ENCODE results near the gene P4HB.
A peak's percentile ranks its signal among the peaks of the same experiment; 100 is the strongest.
"Not testable (repeated sequence)": the region's sequence is repeated elsewhere in the genome, so short reads cannot be mapped to it uniquely, and the experiment has no call there.

P4HB gene

DNA sequence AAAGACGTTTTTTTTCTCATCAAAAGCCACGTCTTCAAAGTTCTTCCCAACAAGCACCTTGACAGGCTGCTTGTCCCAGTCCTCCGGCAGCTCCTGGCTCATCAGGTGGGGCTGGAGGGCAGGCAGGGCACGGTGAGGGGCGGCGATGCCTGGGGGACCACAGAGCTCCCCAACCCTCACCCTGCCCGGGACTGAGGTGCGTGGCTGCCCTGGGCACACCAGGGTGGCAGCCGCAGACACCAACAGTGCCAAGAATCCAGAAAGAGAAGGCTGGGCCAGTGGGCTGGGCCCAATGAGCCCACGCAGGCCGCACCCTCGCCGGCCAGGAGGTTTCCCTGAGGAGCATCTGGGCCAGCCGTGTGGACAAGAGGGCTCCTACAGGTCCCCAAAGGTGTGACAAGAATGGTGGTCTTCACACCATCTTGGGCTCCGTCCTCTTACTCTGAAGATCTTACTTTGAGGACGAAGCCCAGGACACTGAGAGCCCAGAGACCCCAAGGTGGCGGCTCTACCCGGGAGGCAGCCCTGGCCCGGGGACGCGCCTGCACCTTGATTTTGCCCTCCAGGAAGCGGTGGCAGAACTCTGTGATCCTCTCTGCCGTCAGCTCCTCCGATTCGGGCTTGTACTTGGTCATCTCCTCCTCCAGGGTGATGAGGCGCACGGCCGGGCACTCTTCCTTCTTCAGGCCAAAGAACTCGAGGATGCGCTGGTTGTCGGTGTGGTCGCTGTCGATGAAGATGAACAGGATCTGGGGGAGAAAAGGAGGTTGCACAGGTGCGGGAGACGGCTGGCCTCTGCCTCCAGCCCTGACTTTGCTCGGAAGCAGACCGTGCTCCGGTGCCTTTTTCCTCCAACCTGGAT lies 14.2 kb downstream of the P4HB start:
- no peak overlapping the region for H3K4me3 Mint-ChIP-seq
- no peaks in the 10 kb centered on the region for H3K4me1 Mint-ChIP-seq
- ATAC-seq: no peak
- H3K27me3 Mint-ChIP-seq: no peaks in the 10 kb centered on the region
- no peak overlapping the region for H3K27ac Mint-ChIP-seq
- no peaks in the 10 kb centered on the region for H3K9me3 Mint-ChIP-seq
- peaks cover 45% of the 10 kb centered on the region for H3K36me3 Mint-ChIP-seq

DNA sequence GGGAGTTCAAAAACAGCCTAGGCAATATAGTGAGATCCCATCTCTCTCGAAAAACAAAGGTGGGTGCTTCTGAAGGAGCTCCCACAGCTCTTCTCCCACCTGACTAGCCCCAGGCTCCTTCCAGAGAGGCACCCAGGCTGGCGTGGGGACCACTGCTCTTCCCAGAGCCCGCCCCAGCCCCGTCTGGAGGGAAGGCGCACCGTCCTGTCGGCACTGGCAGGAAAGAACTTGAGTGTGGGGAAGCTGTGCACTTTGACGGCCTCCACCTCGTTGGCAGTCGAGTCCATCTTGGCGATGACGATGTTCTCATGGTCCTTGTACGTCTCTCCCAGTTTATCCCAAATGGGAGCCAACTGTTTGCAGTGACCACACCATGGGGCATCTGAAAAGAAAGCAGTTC lies 15.0 kb downstream of the P4HB start:
- no peaks in the 10 kb centered on the region for H3K4me1 Mint-ChIP-seq
- ATAC-seq: no peak
- H3K27me3 Mint-ChIP-seq: no peaks in the 10 kb centered on the region
- no peak overlapping the region for H3K27ac Mint-ChIP-seq
- H3K4me3 Mint-ChIP-seq: no peak overlapping the region
- no peaks in the 10 kb centered on the region for H3K9me3 Mint-ChIP-seq
- H3K36me3 Mint-ChIP-seq: peaks cover 44% of the 10 kb centered on the region

DNA sequence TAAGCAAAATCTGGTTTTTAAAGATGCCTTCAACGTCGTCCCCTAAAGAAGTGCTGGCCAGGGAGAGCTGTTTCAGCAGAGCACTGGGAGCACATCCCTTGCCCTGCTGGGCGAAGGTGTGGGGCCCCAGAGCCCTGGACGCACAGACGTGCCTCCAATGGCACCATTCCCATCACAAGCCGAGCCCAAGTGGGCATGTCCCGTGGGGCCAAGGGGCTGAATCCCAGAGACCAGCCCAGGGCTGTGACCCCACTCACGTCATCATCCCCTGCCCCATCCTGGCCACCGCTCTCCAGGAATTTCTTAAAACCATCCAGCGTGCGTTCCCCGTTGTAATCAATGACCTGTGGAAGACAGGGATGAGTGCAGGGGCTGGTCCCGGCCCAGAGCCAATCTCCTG lies 15.4 kb downstream of the P4HB start:
- H3K27me3 Mint-ChIP-seq: no peaks in the 10 kb centered on the region
- peaks cover 44% of the 10 kb centered on the region for H3K36me3 Mint-ChIP-seq
- no peak overlapping the region for H3K27ac Mint-ChIP-seq
- ATAC-seq: no peak
- no peak overlapping the region for H3K4me3 Mint-ChIP-seq
- H3K4me1 Mint-ChIP-seq: no peaks in the 10 kb centered on the region
- H3K9me3 Mint-ChIP-seq: no peaks in the 10 kb centered on the region

DNA sequence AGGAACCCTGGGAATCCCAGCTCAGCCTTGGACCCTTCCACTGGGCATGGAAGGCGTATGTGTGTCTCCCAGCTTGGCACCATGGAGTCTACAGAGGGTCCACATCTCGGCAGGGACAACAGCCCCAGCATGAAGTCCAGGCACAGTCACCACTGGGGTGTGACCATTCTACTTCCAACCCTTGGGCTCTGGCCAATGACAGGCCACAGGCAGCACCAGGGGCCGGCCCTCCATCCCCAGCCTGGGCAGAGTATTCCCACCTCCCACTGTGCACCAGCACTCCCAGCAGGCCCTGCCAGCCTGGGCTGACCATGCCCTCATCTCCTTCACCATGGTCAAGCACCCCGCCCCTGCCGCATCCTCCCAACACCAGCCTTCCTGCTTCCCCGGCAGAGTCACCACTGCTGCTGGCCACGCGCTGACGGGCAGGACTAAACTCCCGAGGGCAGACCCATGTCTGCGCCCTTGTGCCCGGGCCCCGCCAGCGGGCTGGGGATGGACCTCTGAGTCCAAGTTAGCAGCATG lies 15.9 kb downstream of the P4HB start:
- Mint-ChIP-seq H3K4me1 (no peaks in the 10 kb centered on the region), H3K36me3 (peaks cover 44% of the 10 kb centered on the region), H3K4me3 (peak overlapping the region; percentile 5), H3K9me3 (no peaks in the 10 kb centered on the region), H3K27ac (no peak overlapping the region), H3K27me3 (no peaks in the 10 kb centered on the region)
- no peak for ATAC-seq

DNA sequence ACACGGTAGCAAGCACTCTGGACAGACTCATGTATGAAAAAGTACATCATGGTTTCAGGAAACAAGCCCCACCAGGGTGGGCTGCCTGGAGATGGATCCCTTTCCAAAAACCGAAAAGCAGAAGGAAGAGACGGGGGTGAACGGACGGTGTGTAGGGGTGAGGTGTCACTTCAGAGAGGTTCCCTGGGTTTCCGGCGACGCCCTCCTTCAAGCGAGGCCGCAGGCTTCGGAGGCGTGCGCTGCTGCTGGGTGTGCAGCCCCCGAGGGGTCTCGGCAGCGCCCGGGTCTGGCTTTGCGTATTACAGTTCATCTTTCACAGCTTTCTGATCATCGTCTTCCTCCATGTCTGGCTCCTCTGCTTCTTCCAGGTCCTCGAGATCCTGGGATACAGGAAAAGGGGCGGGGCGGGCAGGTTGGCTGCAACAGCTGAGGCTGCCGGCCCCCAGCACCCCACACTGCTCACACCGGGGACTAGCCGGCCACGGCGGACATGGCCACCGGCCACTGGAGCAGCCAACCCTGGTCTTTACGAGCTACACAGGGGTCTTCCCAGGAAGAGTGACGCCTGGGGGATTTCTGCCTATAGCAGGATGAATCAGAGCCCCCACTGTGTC lies 16.5 kb downstream of the P4HB start:
- Mint-ChIP-seq H3K27ac (no peak overlapping the region), H3K27me3 (no peaks in the 10 kb centered on the region), H3K36me3 (peaks cover 44% of the 10 kb centered on the region), H3K4me1 (no peaks in the 10 kb centered on the region), H3K4me3 (no peak overlapping the region), H3K9me3 (no peaks in the 10 kb centered on the region)
- no peak for ATAC-seq

DNA sequence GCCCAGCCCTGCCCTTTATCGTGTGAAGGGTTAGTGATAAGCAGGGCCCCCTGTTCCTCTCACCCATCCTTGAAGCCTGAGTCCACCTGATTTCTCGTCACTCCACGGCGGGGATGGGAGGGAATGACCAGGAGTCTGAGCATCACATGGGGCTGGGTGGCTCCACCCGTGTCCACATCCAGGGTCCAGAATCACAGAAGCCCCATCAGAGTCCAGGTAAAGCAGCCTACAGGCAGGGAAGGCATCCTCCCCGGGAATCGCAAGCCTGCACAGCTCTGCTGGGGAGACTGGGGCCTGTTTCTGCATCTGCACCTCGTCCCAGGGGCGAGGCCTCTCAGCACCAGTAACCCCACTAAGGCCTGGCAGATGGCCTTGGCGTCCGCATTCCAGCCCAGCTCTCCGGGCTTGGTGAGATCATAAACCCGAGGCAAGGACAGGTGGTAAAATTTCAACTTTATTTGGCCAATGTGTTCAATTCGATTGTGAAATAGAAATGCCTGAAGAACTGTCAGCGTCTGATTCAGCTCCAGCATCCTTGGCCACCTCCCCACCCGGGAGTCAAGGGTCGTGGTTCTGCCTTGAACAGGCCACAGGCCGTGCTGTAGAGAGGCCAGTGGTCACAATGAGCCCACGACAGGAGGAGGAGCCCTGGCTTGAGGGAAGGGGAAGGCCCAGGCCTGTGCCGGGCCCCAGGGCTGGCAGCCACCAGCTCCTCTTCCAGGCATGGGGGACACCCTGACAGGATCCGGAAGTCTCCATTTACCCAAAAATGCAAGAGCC lies 17.4 kb downstream of the P4HB start:
- Mint-ChIP-seq H3K27ac (no peak overlapping the region), H3K4me1 (no peaks in the 10 kb centered on the region), H3K27me3 (no peaks in the 10 kb centered on the region), H3K9me3 (no peaks in the 10 kb centered on the region), H3K36me3 (peaks cover 39% of the 10 kb centered on the region), H3K4me3 (no peak overlapping the region)
- no peak for ATAC-seq

DNA sequence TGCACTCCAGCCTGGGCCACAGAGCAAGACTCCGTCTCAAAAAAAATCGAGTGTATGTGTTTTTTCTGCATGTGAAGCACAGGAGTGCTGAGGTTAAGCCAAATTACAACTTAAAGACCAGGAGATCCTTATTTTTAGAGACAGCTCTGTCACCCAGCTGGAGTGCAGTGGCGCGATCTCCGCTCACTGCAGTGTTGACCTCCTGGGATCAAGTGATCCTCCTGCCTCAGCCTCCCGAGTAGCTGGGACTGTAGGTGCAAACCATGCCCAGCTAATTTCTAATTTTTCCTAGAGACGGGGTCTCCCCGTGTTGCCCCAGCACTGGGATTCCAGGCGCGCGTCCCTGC lies 18.0 kb downstream of the P4HB start:
- Mint-ChIP-seq H3K4me1 (no peaks in the 10 kb centered on the region), H3K36me3 (peaks cover 37% of the 10 kb centered on the region), H3K27me3 (no peaks in the 10 kb centered on the region), H3K4me3 (no peak overlapping the region), H3K27ac (no peak overlapping the region), H3K9me3 (no peaks in the 10 kb centered on the region)
- ATAC-seq: no peak

DNA sequence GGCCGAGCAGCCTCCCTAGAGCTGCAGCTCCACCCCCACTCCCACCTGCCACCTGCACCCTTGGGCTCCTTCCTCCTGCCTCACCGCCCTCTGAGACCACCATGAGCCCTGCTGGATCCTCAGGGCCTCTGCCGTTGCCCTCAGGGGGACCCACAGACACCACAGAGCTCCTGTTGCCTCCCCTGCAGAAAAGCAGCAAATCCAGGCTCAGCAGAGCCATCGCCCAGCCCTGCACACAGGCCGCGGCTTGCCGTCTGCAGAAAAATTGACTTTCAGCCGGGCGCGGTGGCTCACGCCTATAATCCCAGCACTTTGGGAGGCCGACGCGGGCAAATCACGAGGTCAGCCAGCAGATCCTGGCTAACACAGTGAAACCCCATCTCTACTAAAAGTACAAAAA lies 18.5 kb downstream of the P4HB start:
- no peak overlapping the region for H3K27ac Mint-ChIP-seq

DNA sequence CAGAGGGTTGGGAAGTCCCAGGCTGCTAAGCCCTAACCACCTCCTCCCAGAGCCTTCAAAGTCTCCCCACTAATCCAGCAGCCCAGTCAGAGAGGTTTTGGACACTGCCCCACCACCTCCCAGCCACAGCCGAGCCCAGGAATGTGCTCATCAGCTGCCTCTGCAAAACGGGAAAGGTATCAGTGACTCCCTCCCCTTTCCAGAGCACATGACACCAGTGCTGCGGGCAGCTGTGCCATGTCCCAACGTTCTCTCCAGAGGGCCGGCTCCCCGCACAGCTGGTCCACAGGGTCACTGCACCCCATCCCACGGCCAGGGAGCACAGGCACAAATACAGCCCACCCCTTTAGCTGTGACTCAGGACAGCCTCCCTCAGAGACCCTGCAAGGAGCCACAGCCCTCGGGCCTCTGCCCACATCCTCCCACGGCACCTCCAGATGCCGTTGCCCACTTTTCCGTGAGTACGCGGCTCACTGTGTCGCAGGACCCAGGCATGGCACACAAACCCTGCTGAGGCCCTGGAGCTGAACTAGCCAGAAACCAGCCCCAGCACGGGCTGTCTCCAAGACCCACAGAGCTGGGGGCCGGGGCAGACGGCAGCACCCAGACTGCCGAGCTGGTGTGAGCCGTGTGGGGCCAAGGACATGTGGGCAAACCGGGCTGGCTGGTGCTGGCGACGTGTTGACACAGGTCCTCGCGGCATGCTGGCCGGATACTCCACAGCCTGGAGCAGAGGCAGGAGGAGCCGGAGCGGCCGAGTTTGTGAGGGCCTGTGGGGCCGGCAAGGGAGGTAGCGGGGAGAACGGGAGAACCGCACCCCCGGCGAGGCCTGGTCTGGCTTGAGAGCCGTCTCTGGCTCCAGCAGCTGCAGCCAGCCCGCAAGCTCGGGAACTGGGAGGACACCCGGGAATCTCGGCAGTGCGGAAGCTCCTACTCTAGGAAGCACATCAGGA lies 19.2 kb downstream of the P4HB start:
- Mint-ChIP-seq H3K36me3 (peaks cover 32% of the 10 kb centered on the region), H3K4me3 (no peak overlapping the region), H3K4me1 (peaks cover 2% of the 10 kb centered on the region), H3K27me3 (no peaks in the 10 kb centered on the region), H3K27ac (no peak overlapping the region), H3K9me3 (no peaks in the 10 kb centered on the region)
- no peak for ATAC-seq

More for the DNA sequence above, 18.5 kb downstream of the P4HB start:
- Mint-ChIP-seq H3K36me3 (peaks cover 37% of the 10 kb centered on the region), H3K4me3 (no peak overlapping the region), H3K9me3 (no peaks in the 10 kb centered on the region), H3K27me3 (no peaks in the 10 kb centered on the region), H3K4me1 (no peaks in the 10 kb centered on the region)
- no peak for ATAC-seq

DNA sequence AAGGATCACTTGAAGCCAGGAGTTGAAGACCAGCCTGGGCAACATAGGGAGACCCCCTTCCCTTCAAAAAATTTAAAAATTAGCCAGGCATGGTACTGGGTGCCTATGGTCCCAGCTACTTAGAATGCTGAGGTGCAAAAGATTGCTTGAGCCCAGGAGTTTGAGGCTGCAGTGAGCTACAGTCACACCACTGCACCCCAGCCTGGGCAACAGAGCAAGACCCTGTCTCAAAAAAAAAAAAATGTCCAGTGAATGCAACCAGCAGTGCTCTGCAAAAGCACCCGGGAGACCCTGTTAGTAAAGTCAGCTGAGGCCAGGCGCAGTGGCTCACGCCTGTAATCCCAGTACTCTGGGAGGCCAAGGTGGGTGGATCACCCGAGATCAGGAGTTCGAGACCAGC lies 20.3 kb downstream of the P4HB start:
- peaks cover 26% of the 10 kb centered on the region for H3K36me3 Mint-ChIP-seq
- not testable (repeated sequence) for H3K27me3 Mint-ChIP-seq, ATAC-seq, H3K4me1 Mint-ChIP-seq, H3K9me3 Mint-ChIP-seq, H3K4me3 Mint-ChIP-seq, H3K27ac Mint-ChIP-seq

DNA sequence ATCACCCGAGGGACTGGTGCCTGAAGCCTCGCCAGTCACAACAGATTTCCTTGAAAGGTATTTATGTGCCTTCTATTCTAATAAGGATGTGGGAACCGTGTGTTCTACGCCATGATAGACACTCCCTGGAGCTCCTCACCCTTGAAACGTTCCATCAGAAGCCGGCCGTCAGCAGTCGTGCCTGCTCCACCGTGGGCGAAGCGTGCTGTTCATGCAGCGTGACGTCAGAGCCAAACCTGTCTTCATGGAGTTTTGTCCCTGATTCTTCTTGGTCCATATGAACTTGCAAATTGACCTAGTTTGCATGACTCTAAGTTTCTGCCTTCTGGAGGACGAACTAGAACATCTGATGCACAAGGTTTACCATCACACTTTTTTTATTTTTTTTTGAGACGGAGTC lies 21.0 kb downstream of the P4HB start:
- no peak overlapping the region for H3K27ac Mint-ChIP-seq
- no peaks in the 10 kb centered on the region for H3K9me3 Mint-ChIP-seq
- ATAC-seq: no peak

DNA sequence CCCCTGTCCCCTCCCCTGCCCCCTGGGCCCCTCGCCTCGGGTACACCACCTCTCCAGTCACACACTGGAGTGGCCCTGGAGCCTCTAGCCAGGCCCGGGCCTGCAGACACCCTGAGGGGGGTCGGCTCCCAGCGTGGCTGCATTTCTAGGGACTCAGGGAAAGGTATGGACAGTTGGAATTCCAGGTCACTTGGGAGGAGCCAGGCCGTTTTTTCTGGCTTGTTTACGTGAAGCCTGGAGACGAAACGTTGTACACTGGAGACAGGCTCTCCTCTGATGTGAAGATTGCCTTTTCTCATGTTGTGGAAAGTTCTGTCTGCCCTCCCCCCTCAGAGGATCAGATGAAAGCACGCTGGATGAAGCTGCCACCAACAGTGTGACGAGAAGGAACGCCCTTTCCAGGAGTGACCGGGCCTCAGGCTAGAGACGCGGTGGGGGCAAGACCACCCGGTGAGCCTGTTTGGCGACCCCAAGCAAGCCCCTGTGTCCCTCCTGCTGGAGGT lies 21.5 kb downstream of the P4HB start:
- Mint-ChIP-seq H3K4me1 (peaks cover 9% of the 10 kb centered on the region), H3K27me3 (no peaks in the 10 kb centered on the region), H3K9me3 (no peaks in the 10 kb centered on the region), H3K36me3 (peaks cover 15% of the 10 kb centered on the region), H3K4me3 (no peak overlapping the region), H3K27ac (no peak overlapping the region)
- ATAC-seq: no peak

More for the DNA sequence above, 21.0 kb downstream of the P4HB start:
- Mint-ChIP-seq H3K4me1 (peaks cover 7% of the 10 kb centered on the region), H3K36me3 (peaks cover 19% of the 10 kb centered on the region), H3K4me3 (no peak overlapping the region), H3K27me3 (no peaks in the 10 kb centered on the region)

DNA sequence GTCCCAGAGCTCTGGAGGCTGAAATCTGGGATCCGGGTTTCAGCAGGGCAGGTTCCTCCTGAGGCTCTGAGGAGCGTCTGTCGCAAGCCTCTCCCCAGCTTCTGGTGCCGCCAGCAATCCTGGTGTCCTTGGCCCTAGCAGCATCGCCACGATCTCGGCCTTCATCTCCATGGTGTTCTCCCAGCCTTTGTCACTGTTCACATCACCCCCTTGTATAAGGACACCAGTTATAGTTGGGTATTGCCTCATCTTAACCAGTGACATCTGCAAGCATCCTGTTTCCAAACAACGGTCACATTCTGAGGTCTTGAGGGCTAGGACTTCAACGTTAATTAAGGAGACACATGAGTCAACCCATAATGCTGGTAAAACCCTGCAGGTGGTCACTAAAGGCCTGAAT lies 22.7 kb downstream of the P4HB start:
- H3K27me3 Mint-ChIP-seq: no peaks in the 10 kb centered on the region
- ATAC-seq: no peak
- no peak overlapping the region for H3K27ac Mint-ChIP-seq
- H3K4me1 Mint-ChIP-seq: peaks cover 13% of the 10 kb centered on the region
- H3K4me3 Mint-ChIP-seq: no peak overlapping the region
- H3K36me3 Mint-ChIP-seq: peaks cover 3% of the 10 kb centered on the region
- H3K9me3 Mint-ChIP-seq: no peaks in the 10 kb centered on the region

DNA sequence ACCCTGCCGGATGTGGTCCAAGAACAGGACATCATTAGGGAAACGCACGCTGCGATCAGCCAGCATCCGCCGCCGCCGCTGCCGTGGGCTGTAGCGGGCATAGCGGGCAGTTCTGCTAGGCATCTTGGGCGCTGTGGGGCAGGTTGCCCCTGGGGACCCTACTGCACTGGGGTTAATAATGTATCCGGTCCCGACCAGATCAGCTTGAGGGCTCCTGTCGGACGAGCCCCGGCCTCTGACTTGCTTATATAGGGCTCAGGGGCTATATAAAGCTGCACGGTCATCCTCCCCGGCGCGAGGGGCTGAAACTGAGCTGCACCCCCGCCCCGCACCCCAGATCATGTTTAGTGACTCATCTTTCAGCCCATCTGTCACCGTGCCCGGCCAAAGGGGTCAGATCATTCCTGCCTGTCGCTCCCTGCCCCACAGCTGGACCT lies 25.5 kb downstream of the P4HB start, which contains the start of gene PPP1R27:
PPP1R27 (minus strand) TSS at position 220 of the 437 bp plus-strand sequence; CDS start at position 123, 97 bp downstream.
- Mint-ChIP-seq H3K36me3 (no peaks in the 10 kb centered on the region), H3K27ac (peak within 1 kb of the TSS; percentile 84), H3K4me3 (peak within 1 kb of the TSS; percentile 81), H3K9me3 (no peaks in the 10 kb centered on the region), H3K4me1 (peaks cover 34% of the 10 kb centered on the region), H3K27me3 (no peaks in the 10 kb centered on the region)
- no peak for ATAC-seq

Data from stimulated activated memory B cell treated with anti-CD40 and anti-IgM and Interleukin-4, amounts not matched to agents 10 μg/mL and 1 μg/mL and 100 μg/mL, for 72 hours (primary cell).